ENCODE results near the gene UBQLN1.
A peak's percentile ranks its signal among the peaks of the same experiment; 100 is the strongest.

DNA sequence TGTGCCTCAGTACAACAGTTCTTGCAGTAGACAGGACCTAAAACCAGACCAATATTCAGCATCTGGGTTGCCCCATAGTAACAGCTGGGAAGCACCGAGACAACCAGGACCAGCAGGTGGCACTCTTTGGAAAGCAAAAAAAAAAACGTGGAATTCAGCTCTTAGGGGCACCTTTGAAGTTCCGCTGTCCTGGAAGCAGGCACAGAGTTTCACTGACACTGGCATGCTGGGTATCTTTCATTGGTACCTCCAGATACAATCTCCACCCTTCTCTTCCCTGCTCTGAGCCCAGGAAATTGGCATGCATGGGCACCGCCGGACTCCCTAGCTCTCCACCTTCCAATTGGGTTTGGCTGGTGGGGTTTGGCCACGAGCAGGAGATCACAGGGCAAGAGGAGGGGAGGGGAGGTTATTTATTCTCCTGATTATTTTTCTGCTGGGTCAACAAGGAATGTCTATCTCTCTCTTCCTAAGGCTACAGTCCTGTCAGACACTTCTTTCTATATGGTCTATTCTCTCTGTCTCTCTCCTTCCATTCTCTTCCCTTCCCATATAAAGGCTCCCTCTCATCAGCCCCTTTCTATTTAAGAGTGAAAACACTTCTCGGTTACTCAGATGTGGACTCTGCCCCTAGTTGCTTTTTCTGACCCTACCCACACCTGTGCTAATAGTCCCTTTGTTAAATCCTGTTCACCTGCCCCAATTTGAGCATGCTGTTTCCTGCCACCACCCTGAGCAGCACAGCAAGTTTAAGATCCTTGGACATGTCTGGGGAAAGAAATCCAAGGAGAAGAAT lies 86.7 kb downstream of the UBQLN1 start:
- TF ChIP-seq CTCF (IDR thresholded peaks at IDR 0.05): peak in 2 of 3 donors; percentile 22 to 41
- TF ChIP-seq POLR2A (IDR thresholded peaks at IDR 0.05): no peak
